ENCODE data around the gene DMC1. TPM values are rescaled to one million over a fixed set of nuclear protein-coding genes. Genes with fewer than 3 reads are reported as not detected.

The DMC1 gene
- total and polyA plus RNA-seq, 11 donors, result 0.12 to 2.4 (median 0.51) TPM

- no peak overlapping the region for H3K27ac ChIP-seq
- 89 to 94% (median 94%) methylated on average over 7 of the region's 7 CpGs for whole genome bisulfite sequencing, 4 donors
- H3K36me3 ChIP-seq, result no peaks in the 10 kb centered on the region
- intact Hi-C loops (cut with DNase I), result no loop called here
- DNase-seq (no peak), ATAC-seq (no peak)
- no peak for TF ChIP-seq CTCF (IDR thresholded peaks at IDR 0.05)
- no peak for TF ChIP-seq POLR2A (IDR thresholded peaks at IDR 0.05)
- H3K4me3 ChIP-seq, result no peak overlapping the region
- H3K9me3 ChIP-seq, result peaks cover 0 to 4% (median 0%) of the 10 kb centered on the region in 12 donors
- H3K4me1 ChIP-seq, result peaks cover 0 to 14% (median 0%) of the 10 kb centered on the region in 12 donors
- peaks cover 0 to 36% (median 0%) of the 10 kb centered on the region in 9 donors for H3K27me3 ChIP-seq
Observed at GRCh38 chr22:38549101-38549894, 20.7 kb downstream of the DMC1 start.

- DNase-seq (no peak), ATAC-seq (no peak)
- Histone ChIP-seq H3K4me1 (no peaks in the 10 kb centered on the region), H3K27ac (no peak overlapping the region), H3K4me3 (no peak overlapping the region), H3K36me3 (no peaks in the 10 kb centered on the region), H3K9me3 (peaks cover 0 to 23% (median 0%) of the 10 kb centered on the region in 12 donors), H3K27me3 (peaks cover 0 to 38% (median 0%) of the 10 kb centered on the region in 9 donors)
- WGBS, 4 donors, result 90 to 93% (median 92%) methylated on average over 2 of the region's 2 CpGs
- intact Hi-C loops (cut with DNase I), result no loop called here
- TF ChIP-seq POLR2A (IDR thresholded peaks at IDR 0.05), result no peak
- no peak for TF ChIP-seq CTCF (IDR thresholded peaks at IDR 0.05)
Observed at GRCh38 chr22:38540701-38541100, 29.3 kb downstream of the DMC1 start.

GRCh38 chr22:38531251-38531938, 38.6 kb downstream of the DMC1 start:
- no peak overlapping the region for H3K4me3 ChIP-seq
- TF ChIP-seq CTCF (IDR thresholded peaks at IDR 0.05) (no peak), POLR2A (IDR thresholded peaks at IDR 0.05) (no peak)
- 90 to 93% (median 91%) methylated on average over 4 of the region's 4 CpGs for WGBS, 4 donors
- no peak overlapping the region for H3K27ac ChIP-seq
- intact Hi-C loops (cut with DNase I), result no loop called here
- no peak for DNase-seq
- no peaks in the 10 kb centered on the region for H3K36me3 ChIP-seq
- ATAC-seq, result no peak
- H3K4me1 ChIP-seq, result peaks cover 0 to 9% (median 0%) of the 10 kb centered on the region in 12 donors
- no peaks in the 10 kb centered on the region for H3K9me3 ChIP-seq
- peaks cover 0 to 40% (median 0%) of the 10 kb centered on the region in 9 donors for H3K27me3 ChIP-seq

- Histone ChIP-seq H3K27ac (no peak overlapping the region), H3K27me3 (peaks cover 0 to 28% (median 0%) of the 10 kb centered on the region in 9 donors), H3K36me3 (no peaks in the 10 kb centered on the region), H3K4me1 (no peaks in the 10 kb centered on the region), H3K4me3 (no peak overlapping the region), H3K9me3 (no peaks in the 10 kb centered on the region)
- 77 to 90% (median 85%) methylated on average over 3 of the region's 3 CpGs for WGBS, 4 donors
- no peak for DNase-seq
- intact Hi-C loops (cut with DNase I), result no loop called here
- no peak for ATAC-seq
- no peak for TF ChIP-seq POLR2A (IDR thresholded peaks at IDR 0.05)
- TF ChIP-seq CTCF (IDR thresholded peaks at IDR 0.05), result no peak
Observed at GRCh38 chr22:38524429-38524828, 45.6 kb downstream of the DMC1 start.
